NCI-H1105 treated with DMSO at 0.1 percent for 48 hours (cell line): ENCODE data around the gene NDUFS6.
"Not testable (repeated sequence)": the region's sequence is repeated elsewhere in the genome, so short reads cannot be mapped to it uniquely, and the experiment has no call there.

Source experiments
- DNase-seq: peaks from one replicate; lab custom pipeline; 2025; lab: John Stamatoyannopoulos, UW

NDUFS6 gene

DNA sequence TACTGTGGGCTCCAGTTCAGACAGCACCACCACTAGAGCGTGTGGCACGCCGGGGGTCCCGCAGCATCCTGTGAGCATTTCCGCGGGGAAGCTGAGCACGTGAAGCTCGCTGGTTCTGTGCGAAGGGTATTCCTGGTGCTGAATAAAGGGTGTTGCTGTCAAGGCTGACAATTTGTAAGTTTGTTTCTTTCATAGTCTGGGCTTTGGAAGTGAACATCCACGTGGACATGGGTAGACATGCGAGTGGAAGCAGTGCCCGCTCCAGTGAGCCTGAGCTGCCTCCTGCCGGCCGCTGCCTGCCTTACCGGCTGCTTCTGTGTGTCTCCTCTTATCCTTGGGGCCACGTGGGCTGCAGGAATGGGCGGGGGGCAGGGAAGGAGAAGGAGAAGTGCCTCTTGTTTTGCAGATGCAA lies 14.7 kb downstream of the NDUFS6 start:
- DNase-seq, result no peak

GRCh38 chr5:1816495-1817089 lies 15.4 kb downstream of the NDUFS6 start:
- not testable (repeated sequence) for DNase-seq

GRCh38 chr5:1817261-1818043 lies 16.2 kb downstream of the NDUFS6 start:
- DNase-seq, result no peak

GRCh38 chr5:1818784-1819183 lies 17.6 kb downstream of the NDUFS6 start:
- no peak for DNase-seq

GRCh38 chr5:1819458-1819857 lies 18.3 kb downstream of the NDUFS6 start:
- DNase-seq, result no peak

- no peak for DNase-seq
Measured at GRCh38 chr5:1820381-1820780, 19.2 kb downstream of the NDUFS6 start.

- DNase-seq, result no peak
Measured at GRCh38 chr5:1820926-1821325, 19.7 kb downstream of the NDUFS6 start.

GRCh38 chr5:1821862-1822261 lies 20.7 kb downstream of the NDUFS6 start:
- DNase-seq, result no peak

DNA sequence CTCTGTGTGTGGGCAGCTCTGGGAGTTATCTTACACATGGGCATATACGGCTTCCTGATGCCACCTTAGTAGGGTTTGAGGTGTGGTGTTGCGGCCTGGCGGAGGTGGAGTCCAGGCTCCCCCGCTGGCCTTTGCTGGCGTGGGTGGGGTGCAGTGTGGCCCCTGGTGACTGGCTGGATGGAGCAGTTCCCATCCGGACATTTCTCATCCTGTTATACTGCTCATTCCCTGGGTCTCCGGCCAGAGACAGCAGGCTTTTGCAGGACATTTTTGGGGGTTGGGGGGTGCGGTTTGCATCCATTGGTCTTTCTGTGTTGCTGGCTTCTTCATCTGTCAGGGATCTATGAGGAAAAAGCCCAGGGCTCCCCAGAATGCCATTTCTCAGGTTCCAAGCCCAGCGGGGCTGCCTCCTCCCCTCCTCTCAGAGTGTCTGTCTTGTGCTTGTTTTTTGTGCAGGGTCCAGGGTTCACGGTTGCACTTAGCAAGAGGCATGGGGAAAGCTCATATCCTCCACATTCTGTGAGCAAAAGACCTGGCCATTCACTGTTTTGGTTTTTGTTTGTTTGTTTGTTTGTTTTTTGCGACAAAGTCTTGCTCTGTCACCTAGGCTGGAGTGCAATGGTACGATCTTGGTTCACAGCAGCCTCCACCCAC lies 22.3 kb downstream of the NDUFS6 start:
- DNase-seq, result no peak

DNA sequence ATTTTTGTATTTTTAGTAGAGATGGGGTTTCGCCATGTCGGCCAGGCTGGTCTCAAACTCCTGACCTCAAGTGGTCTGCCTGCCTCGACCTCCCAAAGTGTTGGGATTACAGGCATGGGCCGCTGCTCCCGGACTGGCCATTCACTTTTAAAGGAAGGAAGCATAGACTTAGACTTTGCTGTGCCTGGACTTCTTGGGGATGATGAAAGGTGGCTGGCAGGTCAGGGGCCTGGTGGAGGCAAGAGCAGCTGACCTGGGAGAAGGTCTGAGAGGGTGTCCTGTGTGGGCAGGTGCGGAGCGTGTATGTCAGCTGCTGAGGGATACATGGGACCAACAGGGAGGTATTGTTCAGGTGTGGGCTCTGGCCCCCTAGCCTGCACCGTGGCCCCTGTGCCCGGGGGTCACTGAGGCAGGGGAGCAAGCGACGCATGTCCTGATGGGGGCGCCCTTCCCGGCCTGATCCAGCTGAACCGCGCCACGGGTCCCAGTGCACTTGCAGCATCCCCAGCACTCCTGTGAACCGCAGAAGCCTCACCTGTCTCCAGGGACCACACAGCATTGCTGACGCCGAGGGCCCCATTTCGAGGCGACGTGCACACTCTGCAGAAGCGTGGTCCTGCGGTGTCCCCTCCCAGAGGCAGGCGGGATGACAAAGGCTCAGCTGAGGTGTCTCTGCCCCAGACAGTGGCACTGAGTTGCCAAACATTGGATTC lies 23.1 kb downstream of the NDUFS6 start:
- DNase-seq, result no peak

DNA sequence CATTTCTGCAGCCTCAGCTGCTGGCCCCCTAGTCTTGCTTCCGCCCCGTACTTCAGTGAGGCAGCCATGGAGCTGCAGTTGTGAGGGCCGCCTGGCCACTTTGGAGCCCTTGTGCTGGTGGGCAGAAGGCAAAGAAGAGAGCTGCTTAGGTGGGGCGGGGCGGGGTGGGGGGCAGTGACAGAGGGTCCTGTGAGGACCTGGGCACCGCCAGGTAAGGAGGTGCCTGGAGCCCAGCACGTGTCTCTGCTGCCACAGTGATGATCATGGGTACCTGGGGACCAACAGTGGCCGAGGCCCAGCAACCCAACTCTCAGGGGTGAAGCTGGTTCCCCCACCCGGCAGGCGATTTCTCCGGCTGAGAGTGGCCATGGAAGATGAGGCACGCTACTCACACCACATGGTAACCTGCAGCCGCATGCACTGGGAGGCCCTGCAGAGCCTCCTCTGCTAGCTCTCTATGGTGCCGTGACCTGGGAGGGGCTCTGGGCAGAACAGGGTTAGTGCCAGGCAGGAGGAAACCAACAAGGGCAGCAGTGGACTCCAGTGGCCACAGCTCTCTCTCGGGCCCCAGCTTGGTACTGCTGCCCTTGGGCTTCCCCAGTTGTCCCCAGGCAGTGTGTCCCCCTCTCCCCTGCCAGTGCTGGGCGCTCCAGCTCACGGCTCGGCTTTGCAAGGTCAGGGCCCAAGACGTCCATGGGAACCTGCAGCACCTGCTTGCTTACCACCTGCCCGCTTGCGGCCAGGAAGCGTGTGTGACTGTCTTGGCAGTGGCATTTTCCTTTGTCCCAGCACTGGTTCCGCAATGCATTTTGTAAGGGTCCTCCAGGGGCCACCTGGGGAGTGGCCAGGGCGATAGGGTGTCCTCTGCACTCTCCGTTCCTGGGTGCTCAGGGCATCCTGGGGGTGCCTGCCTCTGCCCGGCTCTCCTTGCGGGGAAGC lies 24.0 kb downstream of the NDUFS6 start:
- no peak for DNase-seq

DNA sequence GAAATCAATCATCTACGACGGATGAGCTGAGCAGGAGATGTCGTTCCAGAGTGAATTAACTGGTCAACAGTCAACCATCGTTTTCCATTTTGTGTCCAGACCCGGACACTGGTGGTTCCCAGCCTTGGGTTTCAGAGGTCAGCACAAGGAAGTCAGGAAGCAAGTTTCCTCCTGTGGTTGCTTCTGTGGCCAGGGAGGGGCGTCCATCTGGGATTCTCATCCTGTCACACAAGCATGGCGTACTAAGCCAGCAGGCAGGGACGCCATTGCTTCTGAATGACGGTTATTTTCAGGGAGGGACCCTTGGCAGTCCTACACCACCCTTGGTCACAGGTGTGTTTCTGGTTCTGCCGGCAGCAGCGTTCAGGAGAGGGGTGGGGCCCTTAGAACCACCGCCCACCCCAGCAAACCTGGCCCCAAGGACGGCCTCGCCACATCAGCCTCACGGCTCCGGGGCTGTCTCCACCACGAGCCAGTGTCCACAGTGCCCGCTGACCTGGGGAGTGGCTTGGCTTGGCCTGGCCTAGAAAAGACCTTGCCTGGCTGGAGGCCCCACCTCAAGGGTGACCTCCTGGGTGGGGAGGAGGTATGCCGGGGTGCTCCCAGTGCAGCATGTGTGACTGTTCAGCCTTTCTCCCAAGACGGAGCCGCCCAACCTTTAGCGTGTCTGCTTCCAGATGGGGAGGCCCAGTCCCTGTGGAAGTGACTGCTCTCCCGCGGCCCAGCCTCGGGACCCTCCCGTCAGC lies 25.2 kb downstream of the NDUFS6 start:
- DNase-seq, result no peak

- no peak for DNase-seq
Measured at GRCh38 chr5:1827025-1827885, 26.0 kb downstream of the NDUFS6 start.

- DNase-seq, result no peak
Measured at GRCh38 chr5:1827886-1828397, 26.7 kb downstream of the NDUFS6 start.

- no peak for DNase-seq
Measured at GRCh38 chr5:1830571-1831228, 29.5 kb downstream of the NDUFS6 start.

- DNase-seq, result no peak
Measured at GRCh38 chr5:1831257-1831656, 30.1 kb downstream of the NDUFS6 start.

GRCh38 chr5:1831677-1832313 lies 30.6 kb downstream of the NDUFS6 start:
- no peak for DNase-seq

GRCh38 chr5:1832511-1833250 lies 31.5 kb downstream of the NDUFS6 start:
- no peak for DNase-seq
